Body of pancreas (tissue), 4 donors: ENCODE measurements around the gene WNT9B.

Experiments used
- CTCF ChIP-seq, 7 experiments: fragments of 450-650 bp in 4 of 7; fragments of 200-600 bp in 3 of 7; sonication (generic) in 3 of 7; IDR thresholded peaks; one replicate each; pipeline ENCODE4 v1.5.1; 2016 to 2019; ENCODE audit warnings: antibody characterized with exemption in 7 of 7
- POLR2A ChIP-seq, 3 donors: fragments of 450-650 bp; IDR thresholded peaks; one replicate each; pipeline ENCODE4 v1.6.1; 2016; ENCODE audit warnings: antibody characterized with exemption in 3 of 3, mild to moderate bottlenecking in 2 of 3

GRCh38 chr17:46884552-46884951 lies 33.2 kb downstream of the WNT9B start:
- no peak for TF ChIP-seq CTCF (IDR thresholded peaks at IDR 0.05)
- TF ChIP-seq POLR2A (IDR thresholded peaks at IDR 0.05) = no peak
